ENCODE data around the gene FHOD1.

FHOD1 gene

DNA sequence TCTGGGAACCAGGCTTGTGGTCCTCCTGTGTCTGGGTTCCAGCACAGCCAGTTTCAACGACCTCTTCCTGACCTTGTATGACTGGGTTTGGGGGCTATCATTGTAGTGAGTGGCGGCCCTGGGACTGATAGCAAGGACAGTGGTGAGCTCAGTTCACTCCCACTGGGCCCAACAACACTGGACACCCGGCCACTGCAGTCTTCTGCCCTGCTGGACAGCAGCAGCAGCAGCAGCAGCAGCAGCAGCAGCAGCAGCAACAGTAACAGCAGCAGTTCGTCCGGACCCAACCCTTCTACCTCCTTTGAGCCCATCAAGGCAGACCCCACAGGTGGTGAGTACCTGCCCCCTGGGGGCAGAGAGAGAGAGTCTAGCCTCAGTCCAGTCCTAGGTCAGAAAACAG lies 51.6 kb downstream of the FHOD1 start:
- H3K4me3 ChIP-seq (replicated peaks; ENCODE audit: insufficient read depth, low read length) = no peak overlapping the region
- no peak for DNase-seq (ENCODE audit: low read depth in 1 of 2, low spot score in 1 of 2)
- H3K27me3 ChIP-seq (ENCODE audit: insufficient read depth, poor library complexity, severe bottlenecking) = no peaks in the 10 kb centered on the region
- no peak overlapping the region for H3K27ac ChIP-seq (replicated peaks)
- TF ChIP-seq GABPA (IDR thresholded peaks at IDR 0.05; ENCODE audit: low read depth) (no peak), REST (IDR thresholded peaks at IDR 0.05; ENCODE audit: insufficient replicate concordance, low read depth) (no peak), POLR2AphosphoS5 (IDR thresholded peaks at IDR 0.05; ENCODE audit: low read depth) (no peak), SPI1 (IDR thresholded peaks at IDR 0.05; ENCODE audit: borderline replicate concordance, low read depth) (no peak)
- TF ChIP-seq, protein P1, sequence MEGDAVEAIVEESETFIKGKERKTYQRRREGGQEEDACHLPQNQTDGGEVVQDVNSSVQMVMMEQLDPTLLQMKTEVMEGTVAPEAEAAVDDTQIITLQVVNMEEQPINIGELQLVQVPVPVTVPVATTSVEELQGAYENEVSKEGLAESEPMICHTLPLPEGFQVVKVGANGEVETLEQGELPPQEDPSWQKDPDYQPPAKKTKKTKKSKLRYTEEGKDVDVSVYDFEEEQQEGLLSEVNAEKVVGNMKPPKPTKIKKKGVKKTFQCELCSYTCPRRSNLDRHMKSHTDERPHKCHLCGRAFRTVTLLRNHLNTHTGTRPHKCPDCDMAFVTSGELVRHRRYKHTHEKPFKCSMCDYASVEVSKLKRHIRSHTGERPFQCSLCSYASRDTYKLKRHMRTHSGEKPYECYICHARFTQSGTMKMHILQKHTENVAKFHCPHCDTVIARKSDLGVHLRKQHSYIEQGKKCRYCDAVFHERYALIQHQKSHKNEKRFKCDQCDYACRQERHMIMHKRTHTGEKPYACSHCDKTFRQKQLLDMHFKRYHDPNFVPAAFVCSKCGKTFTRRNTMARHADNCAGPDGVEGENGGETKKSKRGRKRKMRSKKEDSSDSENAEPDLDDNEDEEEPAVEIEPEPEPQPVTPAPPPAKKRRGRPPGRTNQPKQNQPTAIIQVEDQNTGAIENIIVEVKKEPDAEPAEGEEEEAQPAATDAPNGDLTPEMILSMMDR (IDR thresholded peaks at IDR 0.05; ENCODE audit: insufficient read depth, low read length) = no peak

DNA sequence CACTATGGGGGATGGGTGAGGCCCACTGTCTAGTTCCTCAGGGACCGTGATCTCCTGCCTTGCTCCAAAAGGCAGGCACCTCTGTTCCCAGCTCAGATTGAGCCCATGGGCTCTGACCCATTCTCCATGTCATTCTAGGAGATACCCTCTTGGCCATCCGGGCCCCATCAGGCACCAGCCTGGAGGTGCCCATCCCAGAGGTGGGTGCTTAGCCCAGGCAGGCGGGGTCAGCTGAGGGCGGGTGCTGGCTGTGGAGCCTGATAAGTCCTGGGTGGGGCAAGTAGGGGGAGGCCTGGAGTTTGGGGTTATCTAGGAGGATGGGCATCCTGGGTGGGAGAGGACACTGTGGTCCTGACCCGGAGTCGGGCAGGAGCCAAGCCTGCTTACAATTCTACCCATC lies 53.0 kb downstream of the FHOD1 start:
- DNase-seq (ENCODE audit: low read depth in 1 of 2, low spot score in 1 of 2) = no peak
- TF ChIP-seq, protein P1 (IDR thresholded peaks at IDR 0.05; ENCODE audit: insufficient read depth, low read length) = no peak
- TF ChIP-seq POLR2AphosphoS5 (IDR thresholded peaks at IDR 0.05; ENCODE audit: low read depth) = no peak
- no peak for TF ChIP-seq SPI1 (IDR thresholded peaks at IDR 0.05; ENCODE audit: borderline replicate concordance, low read depth)
- TF ChIP-seq REST (IDR thresholded peaks at IDR 0.05; ENCODE audit: insufficient replicate concordance, low read depth) = no peak
- TF ChIP-seq GABPA (IDR thresholded peaks at IDR 0.05; ENCODE audit: low read depth) = no peak
- no peak overlapping the region for H3K27ac ChIP-seq (replicated peaks)
- no peak overlapping the region for H3K4me3 ChIP-seq (replicated peaks; ENCODE audit: insufficient read depth, low read length)
- no peaks in the 10 kb centered on the region for H3K27me3 ChIP-seq (ENCODE audit: insufficient read depth, poor library complexity, severe bottlenecking)

DNA sequence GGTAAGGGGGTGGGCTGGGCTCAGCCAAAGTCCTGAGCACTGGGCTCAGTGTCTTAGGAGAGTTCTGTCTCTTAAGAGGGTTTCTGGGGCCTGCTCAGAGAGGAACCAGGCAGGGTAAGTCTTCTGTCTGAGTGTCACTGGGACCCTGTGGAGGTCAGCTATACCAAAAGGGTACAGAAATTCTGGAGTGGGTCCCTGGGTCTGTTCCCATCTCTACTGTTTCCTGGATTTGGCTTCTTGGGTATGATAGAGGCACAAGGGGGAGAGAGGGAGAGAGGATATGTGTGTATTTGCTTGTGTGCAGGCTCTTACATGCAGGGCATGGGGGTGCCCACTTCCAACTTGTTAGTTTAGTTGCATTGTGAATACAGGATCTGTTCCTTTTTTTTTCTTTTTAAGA lies 53.7 kb downstream of the FHOD1 start:
- no peaks in the 10 kb centered on the region for H3K27me3 ChIP-seq (ENCODE audit: insufficient read depth, poor library complexity, severe bottlenecking)
- H3K27ac ChIP-seq (replicated peaks) = no peak overlapping the region; the same call in 1 of the 2 replicates
- peak overlapping the region; percentile 98 for H3K4me3 ChIP-seq (replicated peaks; ENCODE audit: insufficient read depth, low read length)
- no peak for DNase-seq (ENCODE audit: low read depth in 1 of 2, low spot score in 1 of 2)
- TF ChIP-seq GABPA (IDR thresholded peaks at IDR 0.05; ENCODE audit: low read depth) (no peak), SPI1 (IDR thresholded peaks at IDR 0.05; ENCODE audit: borderline replicate concordance, low read depth) (no peak), POLR2AphosphoS5 (IDR thresholded peaks at IDR 0.05; ENCODE audit: low read depth) (no peak), REST (IDR thresholded peaks at IDR 0.05; ENCODE audit: insufficient replicate concordance, low read depth) (no peak)
- TF ChIP-seq, protein P1 (IDR thresholded peaks at IDR 0.05; ENCODE audit: insufficient read depth, low read length) = no peak

Measured in HL-60 (cell line).